ENCODE measurements around the gene SPEM3.

DNA sequence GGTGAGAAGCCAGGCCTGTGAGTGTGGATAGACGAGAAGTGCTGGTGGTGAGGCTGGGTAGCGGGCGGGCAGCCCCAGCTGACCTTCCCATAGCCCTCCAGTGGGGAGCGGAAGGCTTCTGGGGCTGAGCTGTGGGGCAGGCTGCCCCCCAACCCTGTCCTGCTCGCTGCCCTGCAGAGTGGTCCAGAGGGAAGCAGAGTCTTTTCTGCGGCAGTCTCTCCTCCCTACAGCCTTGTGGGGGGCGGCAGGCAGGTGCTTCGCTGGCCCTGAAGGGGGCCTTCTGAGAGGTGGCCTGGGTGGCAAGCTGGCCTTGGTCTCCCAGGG is 17.3 kb upstream of the SPEM3 start:
- TF ChIP-seq ZNF70 (CRISPR knock-in tag; IDR thresholded peaks at IDR 0.05) (no peak), RARB (CRISPR knock-in tag; IDR thresholded peaks at IDR 0.05) (no peak), ZC3H10 (CRISPR knock-in tag; IDR thresholded peaks at IDR 0.05) (no peak), SNAI2 (CRISPR knock-in tag; IDR thresholded peaks at IDR 0.05) (no peak), PPARA (CRISPR knock-in tag; IDR thresholded peaks at IDR 0.05; ENCODE audit: borderline replicate concordance) (no peak), ZFP3 (CRISPR knock-in tag; IDR thresholded peaks at IDR 0.05) (no peak), GLIS3 (CRISPR knock-in tag; IDR thresholded peaks at IDR 0.05) (no peak), ARNTL (CRISPR knock-in tag; IDR thresholded peaks at IDR 0.05; ENCODE audit: borderline replicate concordance, low read depth) (no peak), TOX (CRISPR knock-in tag; IDR thresholded peaks at IDR 0.05; ENCODE audit: borderline replicate concordance) (no peak), ZNF565 (CRISPR knock-in tag; conservative IDR thresholded peaks at IDR 0.05; ENCODE audit: low read depth) (no peak), ZNF8 (CRISPR knock-in tag; IDR thresholded peaks at IDR 0.05) (no peak)
- TF ChIP-seq, protein P1, sequence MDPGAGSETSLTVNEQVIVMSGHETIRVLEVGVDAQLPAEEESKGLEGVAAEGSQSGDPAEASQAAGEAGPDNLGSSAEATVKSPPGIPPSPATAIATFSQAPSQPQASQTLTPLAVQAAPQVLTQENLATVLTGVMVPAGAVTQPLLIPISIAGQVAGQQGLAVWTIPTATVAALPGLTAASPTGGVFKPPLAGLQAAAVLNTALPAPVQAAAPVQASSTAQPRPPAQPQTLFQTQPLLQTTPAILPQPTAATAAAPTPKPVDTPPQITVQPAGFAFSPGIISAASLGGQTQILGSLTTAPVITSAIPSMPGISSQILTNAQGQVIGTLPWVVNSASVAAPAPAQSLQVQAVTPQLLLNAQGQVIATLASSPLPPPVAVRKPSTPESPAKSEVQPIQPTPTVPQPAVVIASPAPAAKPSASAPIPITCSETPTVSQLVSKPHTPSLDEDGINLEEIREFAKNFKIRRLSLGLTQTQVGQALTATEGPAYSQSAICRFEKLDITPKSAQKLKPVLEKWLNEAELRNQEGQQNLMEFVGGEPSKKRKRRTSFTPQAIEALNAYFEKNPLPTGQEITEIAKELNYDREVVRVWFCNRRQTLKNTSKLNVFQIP (CRISPR knock-in tag; IDR thresholded peaks at IDR 0.05; ENCODE audit: borderline replicate concordance, low read depth), result no peak
- TF ChIP-seq, protein P2, sequence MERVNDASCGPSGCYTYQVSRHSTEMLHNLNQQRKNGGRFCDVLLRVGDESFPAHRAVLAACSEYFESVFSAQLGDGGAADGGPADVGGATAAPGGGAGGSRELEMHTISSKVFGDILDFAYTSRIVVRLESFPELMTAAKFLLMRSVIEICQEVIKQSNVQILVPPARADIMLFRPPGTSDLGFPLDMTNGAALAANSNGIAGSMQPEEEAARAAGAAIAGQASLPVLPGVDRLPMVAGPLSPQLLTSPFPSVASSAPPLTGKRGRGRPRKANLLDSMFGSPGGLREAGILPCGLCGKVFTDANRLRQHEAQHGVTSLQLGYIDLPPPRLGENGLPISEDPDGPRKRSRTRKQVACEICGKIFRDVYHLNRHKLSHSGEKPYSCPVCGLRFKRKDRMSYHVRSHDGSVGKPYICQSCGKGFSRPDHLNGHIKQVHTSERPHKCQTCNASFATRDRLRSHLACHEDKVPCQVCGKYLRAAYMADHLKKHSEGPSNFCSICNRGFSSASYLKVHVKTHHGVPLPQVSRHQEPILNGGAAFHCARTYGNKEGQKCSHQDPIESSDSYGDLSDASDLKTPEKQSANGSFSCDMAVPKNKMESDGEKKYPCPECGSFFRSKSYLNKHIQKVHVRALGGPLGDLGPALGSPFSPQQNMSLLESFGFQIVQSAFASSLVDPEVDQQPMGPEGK (CRISPR knock-in tag; IDR thresholded peaks at IDR 0.05; ENCODE audit: borderline replicate concordance), result no peak
